ENCODE results near the gene CAGE1.

The CAGE1 gene

DNA sequence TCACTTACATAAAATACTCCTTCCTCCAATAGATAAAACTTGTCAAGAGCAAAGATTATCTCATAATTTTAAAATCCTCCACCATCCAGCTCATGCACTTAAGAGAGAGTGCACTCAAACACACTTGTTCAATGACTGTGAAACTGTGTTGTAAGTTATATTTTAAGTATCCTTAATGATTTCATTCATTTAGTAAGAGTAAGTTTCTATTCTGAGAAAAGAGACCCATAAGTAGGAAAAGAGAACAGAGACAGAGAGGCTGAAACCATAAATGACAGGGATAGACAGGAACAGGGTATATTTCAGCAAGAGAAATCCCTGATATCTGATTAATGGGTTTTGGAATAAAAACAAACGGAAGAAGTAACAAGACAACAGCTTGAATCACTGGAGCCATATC lies 84.7 kb downstream of the CAGE1 start:
- DNase-seq = no peak

DNA sequence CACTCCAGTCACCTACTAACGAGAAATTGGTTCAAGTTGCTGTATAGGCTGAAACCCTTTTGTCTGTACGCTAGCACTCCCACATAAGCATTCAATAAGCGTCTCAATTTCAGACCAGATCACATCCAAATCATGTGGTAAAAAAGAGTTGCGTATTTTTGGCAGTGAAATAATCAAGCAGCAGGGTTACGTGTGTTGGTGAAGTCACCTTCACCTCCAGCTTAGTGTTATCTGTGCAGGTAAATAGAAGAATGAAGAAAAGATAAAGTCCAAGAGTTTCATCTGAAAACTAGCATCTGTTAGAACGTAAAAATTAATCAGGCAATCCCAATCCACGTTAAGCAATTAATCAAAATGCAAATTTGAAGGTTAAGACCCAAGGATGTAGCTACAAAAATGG lies 87.8 kb downstream of the CAGE1 start:
- no peak for DNase-seq

DNA sequence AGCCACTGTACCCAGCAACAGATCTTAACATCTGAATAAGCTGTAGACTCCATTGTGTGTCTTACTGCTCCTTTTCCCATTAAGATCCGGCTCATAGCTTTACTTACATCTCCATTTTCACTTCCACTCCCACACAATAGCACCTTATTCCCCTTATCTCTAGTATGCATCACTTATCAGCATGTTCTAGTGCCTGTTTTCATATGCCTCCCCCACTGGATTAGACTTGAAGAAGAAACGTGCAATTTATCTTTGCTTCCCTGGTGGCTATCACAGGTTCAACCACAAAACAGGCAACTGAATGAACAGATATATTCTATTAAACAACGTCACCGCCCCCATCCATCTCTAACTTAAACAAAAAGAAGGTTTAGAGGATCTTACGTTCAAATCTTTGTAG lies 88.6 kb downstream of the CAGE1 start:
- DNase-seq = no peak

DNA sequence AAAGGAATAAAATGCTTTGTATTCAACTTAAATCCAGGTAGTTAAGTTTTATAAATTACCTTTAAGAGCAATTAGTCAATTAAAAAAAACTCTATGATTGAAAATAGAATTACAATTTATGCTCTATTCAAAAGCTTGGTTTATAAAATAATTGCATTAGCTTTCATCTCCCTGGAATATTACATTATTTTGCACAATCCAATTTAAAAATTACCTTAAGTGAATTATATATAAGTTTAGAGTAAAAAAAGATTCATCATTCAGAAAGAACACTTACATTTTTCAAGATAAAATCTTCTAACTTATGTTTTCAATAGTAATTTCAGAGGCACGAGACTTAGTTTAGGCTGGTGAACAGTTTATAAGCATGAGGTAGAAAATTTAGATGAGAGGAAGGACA lies 91.4 kb downstream of the CAGE1 start:
- no peak for DNase-seq

DNA sequence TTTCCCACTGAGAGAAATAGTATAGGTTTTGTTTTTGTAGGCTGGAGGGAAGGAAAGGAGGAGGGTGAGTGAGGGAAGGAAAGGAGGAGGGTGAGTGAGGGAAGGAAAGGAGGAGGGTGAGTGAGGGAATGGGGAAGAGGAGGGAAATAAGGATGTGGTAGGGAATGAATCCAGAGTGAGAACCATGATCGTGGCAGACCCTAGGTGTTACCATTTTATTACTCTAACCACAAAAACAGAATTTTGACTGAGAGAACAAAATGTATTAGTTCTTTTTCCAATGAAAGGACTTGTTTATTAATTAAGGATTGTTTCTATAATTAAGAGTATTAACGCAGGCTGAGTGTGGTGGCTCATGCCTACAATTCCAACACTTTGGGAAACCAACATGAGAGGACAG lies 92.9 kb downstream of the CAGE1 start:
- no peak for DNase-seq

DNA sequence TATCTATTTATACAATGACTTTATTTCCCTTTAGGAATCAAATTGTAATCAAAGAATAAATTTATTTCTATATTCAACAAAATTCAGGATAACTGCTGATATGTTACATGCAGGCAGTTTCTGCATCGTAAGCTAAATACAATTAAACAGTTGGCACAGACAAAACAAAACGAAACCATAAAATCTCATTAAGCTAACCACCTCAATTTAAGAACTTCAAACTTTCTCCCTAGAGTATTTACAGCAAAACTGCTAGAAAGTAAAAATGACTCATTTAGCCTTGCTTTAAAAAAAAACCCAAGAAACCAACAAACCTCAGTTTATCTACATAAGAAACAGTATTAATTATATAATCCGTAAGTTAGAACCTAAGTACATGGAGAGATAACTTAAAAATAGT lies 93.6 kb downstream of the CAGE1 start:
- no peak for DNase-seq

DNA sequence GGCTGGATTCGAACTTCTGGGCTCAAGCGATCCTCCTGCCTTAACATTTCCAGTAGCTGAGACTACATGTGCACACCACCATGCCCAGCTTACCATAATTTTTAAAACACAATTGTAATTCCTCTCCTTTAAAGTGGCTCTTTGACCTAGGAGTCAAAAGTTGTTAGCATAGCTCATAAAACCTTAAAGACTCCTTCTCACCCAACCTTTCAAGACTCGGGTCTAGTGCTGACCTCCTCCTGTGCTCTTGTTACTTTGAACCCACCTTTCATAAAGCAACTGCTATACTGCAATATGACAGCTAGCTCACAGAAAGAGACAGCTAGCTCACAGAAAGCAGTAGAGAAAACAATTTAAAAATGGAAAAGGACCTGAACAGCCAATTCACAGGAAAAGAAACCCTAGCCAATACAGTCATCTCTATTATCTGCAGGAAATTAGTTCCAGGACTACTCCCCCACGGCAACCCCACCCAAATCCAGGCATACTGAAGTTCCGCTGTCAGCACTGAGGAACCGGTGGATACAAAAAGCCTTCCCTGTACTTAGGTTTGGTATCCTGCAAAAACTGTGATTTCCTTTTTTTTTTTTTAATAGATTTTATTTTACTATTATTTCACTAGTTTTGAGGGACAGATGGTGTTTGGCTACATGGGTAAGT lies 96.8 kb downstream of the CAGE1 start:
- DNase-seq = no peak

DNA sequence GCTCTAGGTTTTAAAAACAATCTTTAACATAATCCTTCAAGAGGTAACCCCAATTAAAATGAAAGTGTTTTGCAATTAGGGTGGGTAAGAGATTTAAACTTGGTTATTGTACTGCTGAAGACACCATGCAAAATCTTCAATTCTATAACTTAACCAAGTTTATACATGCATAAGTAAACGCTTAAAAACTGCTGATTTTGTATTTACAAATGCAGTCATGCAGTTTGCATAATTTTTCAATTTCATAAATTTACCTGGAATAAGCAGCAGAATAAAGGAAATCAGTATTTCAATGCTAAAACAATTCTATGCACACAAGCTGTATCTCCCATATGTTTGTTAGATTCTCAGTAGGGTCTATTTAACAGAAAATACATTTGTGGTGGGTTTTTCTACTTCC lies 99.5 kb downstream of the CAGE1 start:
- DNase-seq = no peak

DNA sequence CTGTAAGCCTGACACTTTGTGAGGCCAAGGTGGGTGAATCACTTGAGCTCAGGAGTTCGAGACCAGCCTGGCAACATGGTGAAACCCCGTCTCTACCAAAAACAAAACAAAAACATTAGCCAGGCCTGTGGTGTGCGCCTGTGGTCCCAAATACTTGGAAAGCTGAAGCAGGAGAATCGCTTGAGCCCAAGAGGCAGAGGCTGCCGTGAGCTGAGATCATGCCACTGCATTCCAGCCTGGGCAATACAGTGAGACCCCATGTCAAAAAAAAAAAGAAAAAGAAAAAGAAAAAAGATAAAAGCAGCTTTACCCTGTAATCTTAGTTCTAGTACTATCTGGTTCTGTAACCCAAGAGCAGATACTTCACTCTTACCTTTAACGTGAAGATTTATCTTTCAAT lies 104.1 kb downstream of the CAGE1 start:
- DNase-seq = no peak

DNA sequence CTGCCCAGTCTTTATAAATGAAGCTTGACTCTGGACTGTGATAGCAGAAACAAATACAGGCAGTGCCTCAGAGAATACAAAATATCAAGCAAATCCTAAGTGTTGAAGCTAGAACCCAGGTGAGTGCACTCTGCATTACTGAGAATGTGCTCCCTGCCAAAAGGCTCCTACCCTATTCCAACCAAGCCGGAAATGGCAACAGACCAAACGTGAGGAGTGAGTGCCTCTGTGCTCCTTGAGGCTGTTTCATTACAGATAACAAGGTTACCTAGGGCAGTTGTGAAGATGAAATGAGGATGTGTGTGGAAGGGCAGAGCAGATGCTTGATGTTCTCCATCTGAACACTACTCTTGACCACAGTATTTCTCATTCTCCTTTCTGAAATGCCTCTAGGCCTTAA lies 105.9 kb downstream of the CAGE1 start:
- no peak for DNase-seq

DNA sequence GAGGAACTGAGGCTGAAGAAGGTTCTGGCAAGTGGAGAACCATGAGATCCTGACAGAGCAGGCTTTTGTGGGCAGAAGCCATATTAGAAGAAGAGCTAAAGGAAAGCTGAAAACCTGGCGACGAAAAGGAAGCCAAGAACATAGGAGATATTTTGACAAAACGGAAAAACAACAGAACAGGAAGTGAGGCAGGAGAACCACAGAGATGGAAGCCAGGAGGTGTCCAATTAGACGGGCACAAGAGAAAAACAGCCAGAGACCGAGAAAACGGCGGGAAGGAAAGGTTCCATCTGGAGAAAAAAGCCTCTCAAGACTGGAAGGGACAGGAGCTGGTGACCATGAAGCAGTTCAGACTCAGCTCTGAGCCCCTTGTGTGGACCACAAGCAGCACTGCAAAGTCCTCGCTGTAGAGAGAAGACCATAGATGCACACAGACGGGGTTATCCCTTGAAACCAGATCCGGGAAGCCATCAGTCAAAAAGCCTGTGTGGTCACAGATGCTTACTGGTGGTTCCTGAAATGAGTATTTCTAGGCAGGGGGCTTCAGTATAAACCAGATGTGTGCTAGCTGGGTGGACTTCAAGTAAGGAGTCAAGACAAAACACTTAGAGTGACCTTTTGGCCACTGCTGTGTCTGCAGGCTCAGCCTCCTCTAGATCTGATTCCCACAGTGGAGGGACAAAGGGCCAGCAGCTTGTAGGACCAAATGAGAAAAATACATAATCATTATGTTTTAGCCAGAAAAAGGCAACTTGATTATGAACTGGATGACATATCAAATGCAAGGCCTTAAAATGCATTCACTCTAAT lies 107.2 kb downstream of the CAGE1 start:
- DNase-seq = no peak

Data from kidney glomerular epithelial cell (primary cell).